PC-3 (cell line): ENCODE data around the gene NBPF12. TPM values are rescaled to one million over a fixed set of nuclear protein-coding genes. Genes with fewer than 3 reads are reported as not detected.
"Not testable (repeated sequence)": the region's sequence is repeated elsewhere in the genome, so short reads cannot be mapped to it uniquely, and the experiment has no call there.

Source experiments
- ATAC-seq: fragments of 200-7000 bp; cut with Tn5 transposase; 2 replicates; pipeline ENCODE4 v1.9.1; 2020; ENCODE audit warnings: mild to moderate bottlenecking, moderate library complexity
- BruUV-seq: library from RNA; stranded (reverse); fragments of 400-500 nt; replicated peaks from 2 replicates; lab custom pipeline; 2021; lab: Mats Ljungman, UMichigan
- CTCF ChIA-PET: fragments of 300-600 bp; sonication (Branson Sonifier 250); formaldehyde crosslinking; loops from one replicate; lab custom pipeline; 2022; ENCODE audit warnings: antibody characterized with exemption; lab: Charles Lee
- POLR2A ChIA-PET: fragments of 300-600 bp; sonication (Branson Sonifier 250); formaldehyde crosslinking; loops from one replicate; lab custom pipeline; 2022; ENCODE audit warnings: antibody characterized with exemption; ENCODE audit not compliant: unreplicated experiment; lab: Charles Lee
- DNase-seq: peaks from one replicate; pipeline ENCODE4 v3.0.0-alpha.2; 2015
- H2AFZ ChIP-seq: fragments of 300-600 bp; sonication (generic); 2 replicates; pipeline ENCODE4 v1.6.0; 2016; ENCODE audit warnings: antibody characterized with exemption, low read length
- H3F3A ChIP-seq: fragments of 300-600 bp; sonication (generic); one replicate; pipeline ENCODE4 v1.6.0; 2017; ENCODE audit warnings: antibody characterized with exemption, low read length, control low read depth, mild to moderate bottlenecking; ENCODE audit not compliant: unreplicated experiment
- H3K27ac ChIP-seq: fragments of 300-600 bp; sonication (generic); 2 replicates; pipeline ENCODE4 v1.5.1; 2016; ENCODE audit warnings: mild to moderate bottlenecking, low read length
- H3K27me3 ChIP-seq: fragments of 300-600 bp; sonication (generic); 2 replicates; pipeline ENCODE4 v1.6.1; 2016; ENCODE audit warnings: low read length, mixed read lengths
- H3K36me3 ChIP-seq: fragments of 300-600 bp; sonication (generic); 2 replicates; pipeline ENCODE4 v1.6.1; 2016; ENCODE audit warnings: low read depth, mixed run types, low read length, mixed read lengths
- H3K4me1 ChIP-seq: fragments of 300-600 bp; sonication (generic); 2 replicates; pipeline ENCODE4 v1.5.1; 2016; ENCODE audit warnings: low read length; ENCODE audit not compliant: insufficient read depth
- H3K4me2 ChIP-seq: fragments of 300-600 bp; sonication (generic); 2 replicates; pipeline ENCODE4 v1.6.0; 2016; ENCODE audit warnings: low read length
- H3K4me3 ChIP-seq: fragments of 300-600 bp; sonication (generic); 2 replicates; pipeline ENCODE4 v1.5.1; 2016; ENCODE audit warnings: mild to moderate bottlenecking, low read length, mixed read lengths
- H3K79me2 ChIP-seq: fragments of 300-600 bp; sonication (generic); 2 replicates; pipeline ENCODE4 v1.6.1; 2017; ENCODE audit warnings: low read length, mixed read lengths
- H3K9ac ChIP-seq: fragments of 300-600 bp; sonication (generic); 2 replicates; pipeline ENCODE4 v1.6.0; 2016; ENCODE audit warnings: mild to moderate bottlenecking, low read length
- H3K9me2 ChIP-seq: fragments of 300-600 bp; sonication (generic); replicated peaks from 2 replicates; pipeline ENCODE4 v1.6.1; 2016; ENCODE audit warnings: mixed run types, low read length, mixed read lengths
- H3K9me3 ChIP-seq: fragments of 300-600 bp; sonication (generic); 2 replicates; pipeline ENCODE4 v1.6.1; 2016; ENCODE audit warnings: low read length, mixed read lengths
- H4K20me1 ChIP-seq: fragments of 300-600 bp; sonication (generic); 2 replicates; pipeline ENCODE4 v1.6.1; 2016; ENCODE audit warnings: low read length, mixed read lengths
- CTCF ChIP-seq: fragments of 300-600 bp; sonication (generic); conservative IDR thresholded peaks from 2 replicates; pipeline ENCODE4 v1.5.1; 2017; ENCODE audit warnings: antibody characterized with exemption, low read depth, mild to moderate bottlenecking, low read length
- EZH2 ChIP-seq: fragments of 300-600 bp; sonication (generic); IDR thresholded peaks from one replicate; pipeline ENCODE4 v1.6.1; 2017; ENCODE audit warnings: antibody characterized with exemption, mild to moderate bottlenecking, low read length; ENCODE audit not compliant: unreplicated experiment
- EZH2phosphoT487 ChIP-seq: fragments of 300-600 bp; sonication (generic); IDR thresholded peaks from 2 replicates; pipeline ENCODE4 v1.6.1; 2018; ENCODE audit warnings: mild to moderate bottlenecking, antibody characterized with exemption, low read length, borderline replicate concordance
- intact Hi-C: fragments of 100-400 bp; cut with micrococcal nuclease; formaldehyde crosslinking; loops from 2 replicates; pipeline ENCODE4 v1.9.0; 2023
- total RNA-seq: library from RNA; depleted of rRNA; stranded (reverse); fragments of >200 nt; gene quantifications from 2 replicates; pipeline ENCODE4 v1.2.3, GENCODE V29; 2014

NBPF12 gene
- total RNA-seq, 1 experiment from 2014 or later, result 7.8 TPM

- H3K27me3 ChIP-seq, H3K4me2 ChIP-seq, H2AFZ ChIP-seq, intact Hi-C loops, ATAC-seq, POLR2A ChIA-PET, H3K4me3 ChIP-seq, H3K36me3 ChIP-seq, H3K9me3 ChIP-seq, H3F3A ChIP-seq, H3K27ac ChIP-seq, H4K20me1 ChIP-seq, H3K4me1 ChIP-seq, CTCF ChIA-PET, H3K9me2 ChIP-seq, H3K9ac ChIP-seq, H3K79me2 ChIP-seq, DNase-seq: not testable (repeated sequence)
- TSS peak; percentile 3 for BruUV-seq
Observed at GRCh38 chr1:146989455-146989854, 51.3 kb downstream of the NBPF12 start.

- H3K79me2 ChIP-seq, H4K20me1 ChIP-seq, H3K9me3 ChIP-seq, H3K9me2 ChIP-seq, H3K4me1 ChIP-seq, H3K9ac ChIP-seq, DNase-seq, H3K4me2 ChIP-seq, POLR2A ChIA-PET, H3F3A ChIP-seq, CTCF ChIA-PET, H3K36me3 ChIP-seq, H2AFZ ChIP-seq, intact Hi-C loops, H3K4me3 ChIP-seq, H3K27ac ChIP-seq, ATAC-seq, BruUV-seq, H3K27me3 ChIP-seq: not testable (repeated sequence)
Observed at GRCh38 chr1:147008495-147008894, 70.4 kb downstream of the NBPF12 start.

- CTCF ChIA-PET, H3F3A ChIP-seq, H3K27ac ChIP-seq, H3K79me2 ChIP-seq, H3K9me3 ChIP-seq, H3K4me2 ChIP-seq, intact Hi-C loops, H3K9ac ChIP-seq, POLR2A ChIA-PET, H3K9me2 ChIP-seq, H2AFZ ChIP-seq, BruUV-seq, H3K4me1 ChIP-seq, ATAC-seq, H3K4me3 ChIP-seq, H3K36me3 ChIP-seq, H3K27me3 ChIP-seq, DNase-seq, H4K20me1 ChIP-seq: not testable (repeated sequence)
Observed at GRCh38 chr1:147026975-147027374, 88.9 kb downstream of the NBPF12 start.

GRCh38 chr1:147030066-147030653 is 92.0 kb downstream of the NBPF12 start:
- H3K9me2 ChIP-seq, BruUV-seq, H3K4me1 ChIP-seq, H2AFZ ChIP-seq, H3K27ac ChIP-seq, H3K4me2 ChIP-seq, POLR2A ChIA-PET, H4K20me1 ChIP-seq, H3K9me3 ChIP-seq, ATAC-seq, H3K9ac ChIP-seq, H3K4me3 ChIP-seq, H3F3A ChIP-seq, H3K36me3 ChIP-seq, H3K27me3 ChIP-seq, intact Hi-C loops, CTCF ChIA-PET, H3K79me2 ChIP-seq: not testable (repeated sequence)
- DNase-seq, result peak; percentile 46

GRCh38 chr1:147039916-147040315 is 101.8 kb downstream of the NBPF12 start:
- Histone ChIP-seq H3K9ac (no peak overlapping the region), H3K27ac (no peak overlapping the region), H3K36me3 (no peaks in the 10 kb centered on the region), H3K9me2 (no peaks in the 10 kb centered on the region), H3K4me3 (no peak overlapping the region), H2AFZ (no peak overlapping the region), H3F3A (no peaks in the 10 kb centered on the region), H4K20me1 (no peaks in the 10 kb centered on the region), H3K9me3 (no peaks in the 10 kb centered on the region), H3K79me2 (no peaks in the 10 kb centered on the region), H3K4me2 (no peak overlapping the region), H3K27me3 (no peaks in the 10 kb centered on the region), H3K4me1 (no peaks in the 10 kb centered on the region)
- no TSS peak for BruUV-seq
- intact Hi-C loops, result no loop called here
- ChIA-PET CTCF (no interaction called here), POLR2A (no interaction called here)
- TF ChIP-seq CTCF (no peak), EZH2phosphoT487 (no peak), EZH2 (no peak)
- ATAC-seq, result no peak
- DNase-seq, result no peak

- H3K4me2 ChIP-seq, H3K4me3 ChIP-seq, H3K9ac ChIP-seq, POLR2A ChIA-PET, H3K27me3 ChIP-seq, H4K20me1 ChIP-seq, intact Hi-C loops, ATAC-seq, H2AFZ ChIP-seq, H3K9me2 ChIP-seq, DNase-seq, H3K27ac ChIP-seq, BruUV-seq, H3K79me2 ChIP-seq, H3K9me3 ChIP-seq, H3F3A ChIP-seq, H3K36me3 ChIP-seq: not testable (repeated sequence)
- CTCF ChIA-PET, result interaction anchor here (0.6 kb wide), 1 partner anchor 152 kb away, joined by 3 read pairs; no protein-coding TSS in a partner anchor
- peaks cover 13% of the 10 kb centered on the region for H3K4me1 ChIP-seq
Observed at GRCh38 chr1:147042891-147043290, 104.8 kb downstream of the NBPF12 start.
